ENCODE data around the gene RBFOX2. TPM values are rescaled to one million over a fixed set of nuclear protein-coding genes. Genes with fewer than 3 reads are reported as not detected.

The RBFOX2 gene
- total RNA-seq, 3 donors from 2014 or later: 63.4 to 97.3 (median 85.5) TPM

- intact Hi-C loops (cut with DNase I; ENCODE audit: low total_unique reads): no loop called here
- H3K4me3 ChIP-seq: no peak overlapping the region
- H3K4me1 ChIP-seq: no peaks in the 10 kb centered on the region
- no peak overlapping the region for H3K27ac ChIP-seq
- no peak for DNase-seq (ENCODE audit: low spot score in 2 of 2)
- no peaks in the 10 kb centered on the region for H3K27me3 ChIP-seq
- H3K36me3 ChIP-seq: no peaks in the 10 kb centered on the region
- TF ChIP-seq CTCF (IDR thresholded peaks at IDR 0.05) (no peak), POLR2AphosphoS5 (IDR thresholded peaks at IDR 0.05) (no peak), POLR2A (IDR thresholded peaks at IDR 0.05) (no peak)
- no peaks in the 10 kb centered on the region for H3K9me3 ChIP-seq
Measured at GRCh38 chr22:35864545-35865165, 164.0 kb downstream of the RBFOX2 start.

- no peaks in the 10 kb centered on the region for H3K36me3 ChIP-seq
- no peaks in the 10 kb centered on the region for H3K27me3 ChIP-seq
- H3K4me3 ChIP-seq: no peak overlapping the region
- intact Hi-C loops (cut with DNase I; ENCODE audit: low total_unique reads): no loop called here
- no peak for DNase-seq (ENCODE audit: low spot score in 2 of 2)
- TF ChIP-seq CTCF (IDR thresholded peaks at IDR 0.05): no peak
- no peak for TF ChIP-seq POLR2A (IDR thresholded peaks at IDR 0.05)
- H3K27ac ChIP-seq: no peak overlapping the region
- no peaks in the 10 kb centered on the region for H3K9me3 ChIP-seq
- H3K4me1 ChIP-seq: no peaks in the 10 kb centered on the region
Measured at GRCh38 chr22:35863432-35863831, 165.2 kb downstream of the RBFOX2 start.

- H3K4me3 ChIP-seq: no peak overlapping the region
- no peaks in the 10 kb centered on the region for H3K9me3 ChIP-seq
- no peak for TF ChIP-seq POLR2A (IDR thresholded peaks at IDR 0.05)
- no peak for TF ChIP-seq CTCF (IDR thresholded peaks at IDR 0.05)
- no peak for TF ChIP-seq POLR2AphosphoS5 (IDR thresholded peaks at IDR 0.05)
- no peaks in the 10 kb centered on the region for H3K4me1 ChIP-seq
- no peak overlapping the region for H3K27ac ChIP-seq
- H3K27me3 ChIP-seq: no peaks in the 10 kb centered on the region
- no peak for DNase-seq (ENCODE audit: low spot score in 2 of 2)
- H3K36me3 ChIP-seq: no peaks in the 10 kb centered on the region
- intact Hi-C loops (cut with DNase I; ENCODE audit: low total_unique reads): no loop called here
Measured at GRCh38 chr22:35862697-35863096, 165.9 kb downstream of the RBFOX2 start.

- no peak for DNase-seq (ENCODE audit: low spot score in 2 of 2)
- H3K4me1 ChIP-seq: no peaks in the 10 kb centered on the region
- intact Hi-C loops (cut with DNase I; ENCODE audit: low total_unique reads): no loop called here
- H3K4me3 ChIP-seq: no peak overlapping the region
- H3K27me3 ChIP-seq: no peaks in the 10 kb centered on the region
- TF ChIP-seq POLR2AphosphoS5 (IDR thresholded peaks at IDR 0.05) (no peak), POLR2A (IDR thresholded peaks at IDR 0.05) (no peak), CTCF (IDR thresholded peaks at IDR 0.05) (no peak)
- no peak overlapping the region for H3K27ac ChIP-seq
- H3K36me3 ChIP-seq: no peaks in the 10 kb centered on the region
- no peaks in the 10 kb centered on the region for H3K9me3 ChIP-seq
Measured at GRCh38 chr22:35861451-35861850, 167.2 kb downstream of the RBFOX2 start.

- no peak overlapping the region for H3K27ac ChIP-seq
- no peaks in the 10 kb centered on the region for H3K27me3 ChIP-seq
- H3K4me3 ChIP-seq: no peak overlapping the region
- H3K36me3 ChIP-seq: no peaks in the 10 kb centered on the region
- H3K9me3 ChIP-seq: no peaks in the 10 kb centered on the region
- no peak for DNase-seq (ENCODE audit: low spot score in 2 of 2)
- intact Hi-C loops (cut with DNase I; ENCODE audit: low total_unique reads): no loop called here
- no peak for TF ChIP-seq CTCF (IDR thresholded peaks at IDR 0.05)
- TF ChIP-seq POLR2AphosphoS5 (IDR thresholded peaks at IDR 0.05): no peak
- TF ChIP-seq POLR2A (IDR thresholded peaks at IDR 0.05): no peak
- H3K4me1 ChIP-seq: no peaks in the 10 kb centered on the region
Measured at GRCh38 chr22:35860837-35861236, 167.8 kb downstream of the RBFOX2 start.

Data from breast epithelium (tissue), 4 donors.